Left lung (tissue), 10 donors: ENCODE results near the gene RGS11. TPM values are rescaled to one million over a fixed set of nuclear protein-coding genes. Genes with fewer than 3 reads are reported as not detected.
"Not testable (repeated sequence)": the region's sequence is repeated elsewhere in the genome, so short reads cannot be mapped to it uniquely, and the experiment has no call there.

Experiments used
- ATAC-seq: fragments of 200-7000 bp; cut with Tn5 transposase; one replicate; pipeline ENCODE4 v1.9.1; 2020; ENCODE audit warnings: moderate library complexity
- DNase-seq, 4 donors: peaks; one replicate each; pipeline ENCODE4 v3.0.0-alpha.2; 2013 to 2020
- H3K27ac ChIP-seq, 2 donors: fragments of 200-600 bp; sonication (generic) in 1 of 2; one replicate each; pipeline versions ENCODE4 v1.5.0 to v1.8.0; 2020 to 2021
- H3K27me3 ChIP-seq, 2 donors: fragments of 200-600 bp; sonication (generic) in 1 of 2; one replicate each; pipeline versions ENCODE4 v1.5.0 to v1.8.0; 2020 to 2021
- H3K36me3 ChIP-seq, 2 donors: fragments of 200-600 bp; sonication (generic) in 1 of 2; one replicate each; pipeline versions ENCODE4 v1.5.0 to v1.8.0; 2020 to 2021
- H3K4me1 ChIP-seq, 2 donors: fragments of 200-600 bp; one replicate each; pipeline ENCODE4 v1.8.0; 2021
- H3K4me3 ChIP-seq, 2 donors: fragments of 200-600 bp; sonication (generic) in 1 of 2; one replicate each; pipeline versions ENCODE4 v1.5.0 to v1.8.0; 2020 to 2021; ENCODE audit warnings: mild to moderate bottlenecking in 1 of 2
- H3K9me3 ChIP-seq, 2 donors: fragments of 200-600 bp; sonication (generic) in 1 of 2; one replicate each; pipeline versions ENCODE4 v1.5.0 to v1.8.0; 2020 to 2021
- CTCF ChIP-seq, 2 donors: fragments of 200-600 bp; sonication (generic) in 1 of 2; IDR thresholded peaks; one replicate each; pipeline versions ENCODE4 v1.5.0 to v1.8.0; 2021; ENCODE audit warnings: antibody characterized with exemption in 2 of 2
- intact Hi-C, 2 donors: fragments of 100-400 bp; cut with DNase I; formaldehyde crosslinking; loops; one replicate each; pipeline versions ENCODE4 v1.11.2 to v1.14.2; 2022
- polyA plus RNA-seq, 6 donors: library from polyadenylated mRNA; unstranded; fragments of 120-200 nt; gene quantifications; one replicate each; pipeline ENCODE4 v1.2.1, GENCODE V29; 2013; ENCODE audit not compliant: insufficient read length in 6 of 6
- total RNA-seq, 2 donors: library from RNA; stranded (reverse); fragmentation: NEBNext Ultra II Directional; extraction: Animal tissue kit (Norgen Biotek cat#: 25700); gene quantifications; one replicate each; pipeline ENCODE4 v1.2.1, GENCODE V29; 2021
- donor health status: DM: no; HTN: yes; CAD: no.
- donor health status: DM: no; HTN: no; CAD: no.

The RGS11 gene
- total and polyA plus RNA-seq, 8 donors: 1.8 to 8.3 (median 4.1) TPM

GRCh38 chr16:268141-269053 lies 7.3 kb downstream of the RGS11 start:
- peaks cover 0 to 29% of the 10 kb centered on the region in 2 donors for H3K27me3 ChIP-seq
- no peaks in the 10 kb centered on the region for H3K4me1 ChIP-seq
- no peak for DNase-seq
- no peaks in the 10 kb centered on the region for H3K9me3 ChIP-seq
- peaks cover 0 to 21% of the 10 kb centered on the region in 2 donors for H3K36me3 ChIP-seq
- no peak for ATAC-seq
- intact Hi-C loops: no loop called here
- no peak overlapping the region for H3K27ac ChIP-seq
- no peak for TF ChIP-seq CTCF (IDR thresholded peaks at IDR 0.05)
- H3K4me3 ChIP-seq: no peak overlapping the region

- H3K27ac ChIP-seq, H3K4me1 ChIP-seq, DNase-seq, H3K4me3 ChIP-seq, ATAC-seq, H3K9me3 ChIP-seq, intact Hi-C loops: not testable (repeated sequence)
- Histone ChIP-seq H3K27me3 (peaks cover 0 to 21% of the 10 kb centered on the region in 2 donors), H3K36me3 (peaks cover 0 to 30% of the 10 kb centered on the region in 2 donors)
Observed at GRCh38 chr16:267562-267961, 8.2 kb downstream of the RGS11 start.

- no peak for DNase-seq
- Histone ChIP-seq H3K27ac (no peak overlapping the region), H3K4me3 (no peak overlapping the region), H3K27me3 (peaks cover 0 to 12% of the 10 kb centered on the region in 2 donors), H3K4me1 (no peaks in the 10 kb centered on the region), H3K36me3 (peaks cover 0 to 40% of the 10 kb centered on the region in 2 donors), H3K9me3 (no peaks in the 10 kb centered on the region)
- ATAC-seq: no peak
- no peak for TF ChIP-seq CTCF (IDR thresholded peaks at IDR 0.05)
- intact Hi-C loops: no loop called here
Observed at GRCh38 chr16:266258-267164, 9.2 kb downstream of the RGS11 start.

GRCh38 chr16:265711-266110 lies 10.0 kb downstream of the RGS11 start:
- Histone ChIP-seq H3K36me3 (peaks cover 0 to 48% of the 10 kb centered on the region in 2 donors), H3K4me3 (no peak overlapping the region), H3K27me3 (peaks cover 0 to 4% of the 10 kb centered on the region in 2 donors), H3K9me3 (no peaks in the 10 kb centered on the region), H3K4me1 (no peaks in the 10 kb centered on the region), H3K27ac (no peak overlapping the region)
- DNase-seq (no peak), ATAC-seq (no peak)
- no peak for TF ChIP-seq CTCF (IDR thresholded peaks at IDR 0.05)
- intact Hi-C loops: no loop called here

- DNase-seq (no peak), ATAC-seq (no peak)
- no peaks in the 10 kb centered on the region for H3K9me3 ChIP-seq
- no peak overlapping the region for H3K4me3 ChIP-seq
- intact Hi-C loops: no loop called here
- no peak overlapping the region for H3K27ac ChIP-seq
- H3K27me3 ChIP-seq: no peaks in the 10 kb centered on the region
- no peaks in the 10 kb centered on the region for H3K4me1 ChIP-seq
- H3K36me3 ChIP-seq: peaks cover 0 to 55% of the 10 kb centered on the region in 2 donors
- no peak for TF ChIP-seq CTCF (IDR thresholded peaks at IDR 0.05)
Observed at GRCh38 chr16:265002-265529, 10.7 kb downstream of the RGS11 start.
